HG02798 (cell line): ENCODE measurements around the gene PCGF3.
"Not testable (repeated sequence)": the region's sequence is repeated elsewhere in the genome, so short reads cannot be mapped to it uniquely, and the experiment has no call there.

Source experiments
- ATAC-seq: cut with Tn5 transposase; IDR thresholded peaks from one replicate; pipeline ENCODE4 v1.9.1; 2021; ENCODE audit warnings: mild to moderate bottlenecking; ENCODE audit not compliant: unreplicated experiment, poor library complexity

PCGF3 gene

DNA sequence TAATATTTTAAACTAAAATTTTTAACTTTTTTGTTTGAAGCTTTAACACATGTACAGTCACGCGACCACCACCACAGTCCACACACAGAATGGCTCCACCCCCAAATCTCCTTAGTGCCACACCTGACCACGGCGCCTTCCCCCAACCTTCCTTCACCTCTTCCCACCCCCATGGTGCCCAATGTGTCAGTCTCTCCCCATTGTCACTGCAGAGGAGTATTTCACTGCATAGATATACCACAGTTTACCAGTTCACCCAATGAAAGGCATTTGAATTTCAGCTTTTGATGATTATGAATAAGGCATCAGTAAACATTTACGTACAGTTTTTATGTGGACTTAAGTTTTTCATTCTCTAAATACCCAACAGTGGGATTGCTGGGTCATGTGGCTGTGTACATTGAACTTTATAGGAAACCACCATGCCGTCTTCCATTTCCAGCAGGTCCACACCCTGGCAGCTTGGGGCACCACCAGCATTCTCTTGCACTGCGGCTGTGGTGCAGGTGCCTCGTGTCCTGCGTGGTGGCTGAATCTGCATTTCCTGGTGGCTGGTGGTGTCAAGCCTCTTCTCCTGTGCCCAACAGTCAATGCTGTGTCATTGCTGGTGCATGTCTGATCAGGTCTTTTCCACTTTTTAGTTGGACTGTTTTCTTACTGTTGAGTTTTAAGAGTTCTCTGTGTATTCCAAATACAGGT lies 71.3 kb downstream of the PCGF3 start:
- no peak for ATAC-seq

DNA sequence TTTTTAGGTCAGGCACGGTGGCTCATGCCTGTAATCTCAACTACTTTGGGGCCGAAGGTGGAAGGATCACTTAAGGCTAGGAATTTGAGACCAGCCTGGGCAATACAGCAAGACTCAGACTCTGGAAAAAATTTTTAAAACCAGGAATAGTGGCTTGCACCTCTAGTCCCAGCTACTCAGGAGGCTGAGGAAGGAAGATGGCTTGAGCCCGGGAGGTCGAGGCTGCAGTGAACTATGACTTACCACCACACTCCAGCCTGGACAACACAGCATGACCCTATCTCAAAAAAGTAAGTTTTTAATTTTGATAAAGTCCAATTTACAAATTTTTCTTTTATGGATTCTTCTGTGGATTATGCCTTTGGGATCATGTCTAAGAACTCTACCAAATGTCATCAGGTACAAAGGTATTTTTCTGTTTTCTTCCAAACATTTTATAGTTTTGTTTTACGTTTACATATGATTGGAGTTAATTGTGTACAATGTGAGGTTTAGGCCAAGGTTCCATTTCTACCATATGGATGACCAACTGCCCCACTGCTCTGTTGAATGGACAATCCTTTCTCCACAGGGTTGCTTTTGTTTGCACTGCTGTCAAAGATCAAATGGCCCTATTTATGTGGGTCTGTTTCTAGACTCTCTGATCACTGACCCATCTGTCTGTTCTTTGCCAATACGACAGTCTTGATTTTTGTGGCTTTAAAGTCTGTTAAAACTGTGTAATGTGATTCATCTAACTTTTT lies 72.1 kb downstream of the PCGF3 start:
- ATAC-seq: no peak

- ATAC-seq: no peak
Measured at GRCh38 chr4:779555-779954, 73.9 kb downstream of the PCGF3 start.

GRCh38 chr4:780255-780654 lies 74.6 kb downstream of the PCGF3 start:
- ATAC-seq: not testable (repeated sequence)

GRCh38 chr4:780716-781492 lies 75.3 kb downstream of the PCGF3 start:
- ATAC-seq: no peak

DNA sequence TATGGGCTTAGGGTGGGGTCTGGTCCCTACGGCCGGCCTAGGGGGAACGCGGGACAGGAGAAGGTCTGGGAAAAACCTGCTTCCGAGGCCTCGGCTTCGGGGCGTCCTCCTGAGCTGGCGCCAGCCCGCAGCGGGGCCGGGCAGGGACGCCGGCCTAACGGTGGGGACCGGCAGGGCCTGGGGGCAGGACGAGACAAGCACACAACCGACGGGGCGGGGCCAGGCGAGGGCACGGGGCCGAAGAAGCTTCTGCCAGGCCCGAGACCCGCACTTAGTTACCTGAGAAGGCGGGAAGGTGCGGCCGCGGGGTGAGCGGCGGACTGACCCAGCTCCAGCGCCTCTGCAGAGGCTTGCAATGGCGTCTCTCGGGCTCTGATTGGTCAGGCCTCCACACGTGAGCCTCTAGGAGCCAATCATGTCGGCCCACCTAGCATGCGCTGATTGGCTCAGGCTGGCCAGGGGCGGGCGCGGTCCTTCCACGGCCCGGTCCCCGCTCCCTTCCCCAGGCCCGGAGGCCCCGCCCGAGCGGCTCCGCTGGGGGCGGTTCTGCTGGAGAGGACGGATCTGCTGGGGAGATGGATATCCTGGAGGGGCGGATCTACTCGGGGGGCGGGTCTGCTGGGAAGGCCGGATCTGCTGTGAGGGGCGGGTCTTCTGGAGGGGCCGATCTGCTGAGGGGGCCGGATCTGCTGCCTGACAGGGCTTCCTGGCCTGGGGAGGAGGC lies 76.0 kb downstream of the PCGF3 start:
- peak; percentile 96 for ATAC-seq

DNA sequence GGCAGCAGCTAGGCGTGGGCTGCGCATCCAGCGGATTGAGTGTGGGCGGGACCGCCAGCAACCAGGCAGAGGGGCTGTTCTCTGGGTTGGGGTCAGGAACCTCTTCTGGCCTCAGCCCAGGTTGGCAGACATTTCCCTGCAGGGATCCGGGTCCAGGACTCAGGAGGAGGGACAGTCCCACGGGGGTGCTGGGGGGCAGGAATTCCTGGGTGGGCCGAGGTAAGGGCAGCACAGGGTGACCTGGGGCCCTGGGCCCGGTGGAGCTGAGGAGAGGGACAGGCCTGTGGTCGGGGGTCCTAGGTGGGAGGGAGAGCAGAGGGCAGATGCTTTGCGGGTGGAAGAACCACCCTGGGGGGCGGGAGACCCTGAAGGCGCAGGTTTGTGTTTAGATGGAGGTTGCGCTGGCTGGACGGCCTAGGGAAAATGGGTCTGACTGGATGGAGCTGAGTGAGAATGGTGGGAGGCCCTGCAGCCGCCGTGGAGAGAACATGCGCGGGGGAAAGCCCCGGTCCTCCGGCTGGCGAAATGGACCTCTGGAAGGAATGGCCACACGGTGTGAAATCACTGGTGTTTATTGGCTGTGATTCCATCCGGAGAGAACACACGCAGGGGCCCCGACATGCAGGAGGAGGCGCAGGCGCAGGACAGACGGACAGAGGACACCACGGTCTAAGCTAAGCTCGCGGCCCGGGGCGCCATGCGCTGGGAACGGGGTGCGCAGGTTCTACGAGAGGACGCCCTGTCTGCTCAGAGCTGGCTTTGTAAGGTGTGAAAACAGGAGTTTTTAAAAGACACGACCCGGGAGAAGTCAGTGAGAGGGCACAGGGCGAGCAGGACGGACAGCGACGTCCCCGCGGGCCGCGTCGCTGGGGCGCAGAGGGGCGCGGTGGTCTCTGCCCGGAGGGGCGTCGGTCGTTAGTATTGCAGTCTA lies 79.0 kb downstream of the PCGF3 start:
- no peak for ATAC-seq

DNA sequence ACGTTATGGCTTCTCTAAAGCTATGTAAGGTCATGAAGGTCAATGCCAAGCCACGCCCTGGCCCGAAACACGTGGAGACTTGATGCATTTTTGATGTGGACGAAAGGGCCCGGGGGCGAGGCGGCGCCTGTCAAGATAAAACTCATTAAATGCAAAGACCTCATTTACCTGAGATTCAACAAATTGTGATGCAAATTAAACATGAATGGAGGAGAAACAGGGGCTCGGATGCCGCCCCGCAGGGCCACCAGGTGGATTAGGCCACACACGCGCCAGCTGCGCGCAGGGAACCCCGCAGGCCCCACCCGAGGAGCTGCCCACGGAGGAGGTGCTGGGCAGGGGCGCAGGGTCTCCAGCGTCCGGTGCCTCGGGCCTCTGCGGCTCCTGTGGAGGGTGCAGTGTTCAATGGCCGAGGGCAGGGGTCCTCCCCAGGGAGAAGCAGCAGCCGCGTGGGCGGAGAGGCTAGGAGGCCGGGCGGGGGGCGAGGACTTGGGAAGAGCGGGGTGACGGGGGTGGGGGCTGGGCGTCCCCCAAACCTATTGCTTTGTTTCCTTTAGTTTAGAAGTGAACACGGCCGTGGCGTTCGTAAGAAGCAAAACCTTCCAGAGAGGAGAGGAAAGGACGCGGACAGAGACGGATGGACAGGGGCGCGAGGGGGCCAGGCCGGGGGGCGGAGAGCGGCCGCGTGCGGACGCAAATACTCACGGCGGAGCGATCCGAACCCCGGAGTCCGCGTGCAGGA lies 79.9 kb downstream of the PCGF3 start:
- ATAC-seq: no peak

DNA sequence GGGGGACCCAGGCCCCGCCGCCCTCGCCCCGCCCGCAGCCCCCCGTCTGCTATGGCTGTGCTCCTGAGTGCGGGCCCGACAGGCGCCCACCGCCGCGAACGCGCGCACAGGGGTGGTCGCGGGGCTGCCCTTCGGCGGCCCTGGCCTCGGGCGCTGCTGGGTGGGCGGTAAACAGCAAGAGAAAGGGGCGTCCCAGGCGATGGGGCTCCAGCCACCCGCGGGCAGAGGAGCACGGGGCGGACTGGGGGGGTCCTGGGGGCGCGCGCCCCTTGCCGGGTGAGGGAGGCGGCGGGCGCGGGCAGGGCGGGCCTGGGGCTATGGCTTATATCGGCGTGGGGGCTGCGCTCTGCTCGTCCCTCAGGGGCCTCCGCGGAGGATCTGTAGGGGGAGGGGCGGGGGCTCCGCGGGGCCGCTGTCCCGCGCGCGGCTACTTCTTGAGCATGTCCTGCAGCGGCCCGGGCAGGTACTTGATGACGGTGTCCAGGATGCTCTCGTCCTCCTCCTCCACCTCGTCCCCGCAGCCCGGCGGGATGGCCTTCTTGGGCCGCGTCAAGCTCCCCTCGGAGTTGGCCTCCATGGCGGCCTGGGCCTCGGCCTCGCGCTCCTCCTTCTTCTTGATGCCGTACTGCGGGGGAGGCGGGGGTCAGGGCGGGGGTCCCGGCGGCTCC lies 80.6 kb downstream of the PCGF3 start:
- ATAC-seq: no peak

DNA sequence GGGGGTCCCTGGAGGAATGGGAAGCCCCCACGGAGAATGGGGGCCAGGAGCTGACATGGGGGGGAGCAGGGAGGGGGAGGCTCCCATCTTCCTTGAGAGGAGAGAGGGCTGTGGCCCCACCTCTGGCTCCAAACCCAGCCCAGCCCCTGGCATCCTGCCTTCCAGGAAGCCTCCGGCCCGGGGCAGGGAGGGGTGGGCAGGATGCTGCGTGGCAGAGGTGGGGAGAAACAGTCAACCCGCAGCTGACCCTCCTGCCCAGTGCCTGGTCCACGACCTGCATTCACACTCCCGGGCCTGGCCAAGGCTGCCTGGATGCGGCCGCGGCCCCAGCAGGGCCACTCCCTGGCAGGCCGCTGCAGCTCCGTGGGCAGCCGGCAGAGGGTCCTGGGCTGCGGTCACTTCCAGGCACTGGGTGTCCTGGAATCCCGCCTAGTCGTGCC lies 81.2 kb downstream of the PCGF3 start:
- no peak for ATAC-seq

DNA sequence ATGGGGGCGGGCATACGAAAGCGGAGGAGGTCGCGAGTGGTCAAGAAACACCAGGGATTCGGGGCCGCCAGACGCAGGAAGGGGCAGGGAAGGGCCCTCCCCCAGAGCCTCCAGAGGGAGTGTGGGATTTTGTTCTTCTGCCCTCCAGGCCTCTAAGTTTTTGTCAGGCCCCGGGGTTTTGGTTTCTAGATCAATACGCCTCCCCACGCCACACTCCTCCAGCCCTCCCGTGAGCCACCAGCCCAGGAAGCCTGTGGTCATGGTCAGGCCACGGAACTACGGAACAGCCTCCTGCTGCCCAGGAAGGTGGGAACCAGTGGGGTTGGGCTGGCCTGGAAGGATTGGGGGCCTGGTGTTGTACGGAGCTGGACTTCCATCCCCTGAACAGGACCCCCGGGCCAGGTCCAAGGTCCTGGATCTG lies 81.9 kb downstream of the PCGF3 start:
- ATAC-seq: no peak

- no peak for ATAC-seq
Measured at GRCh38 chr4:788006-788635, 82.5 kb downstream of the PCGF3 start.

DNA sequence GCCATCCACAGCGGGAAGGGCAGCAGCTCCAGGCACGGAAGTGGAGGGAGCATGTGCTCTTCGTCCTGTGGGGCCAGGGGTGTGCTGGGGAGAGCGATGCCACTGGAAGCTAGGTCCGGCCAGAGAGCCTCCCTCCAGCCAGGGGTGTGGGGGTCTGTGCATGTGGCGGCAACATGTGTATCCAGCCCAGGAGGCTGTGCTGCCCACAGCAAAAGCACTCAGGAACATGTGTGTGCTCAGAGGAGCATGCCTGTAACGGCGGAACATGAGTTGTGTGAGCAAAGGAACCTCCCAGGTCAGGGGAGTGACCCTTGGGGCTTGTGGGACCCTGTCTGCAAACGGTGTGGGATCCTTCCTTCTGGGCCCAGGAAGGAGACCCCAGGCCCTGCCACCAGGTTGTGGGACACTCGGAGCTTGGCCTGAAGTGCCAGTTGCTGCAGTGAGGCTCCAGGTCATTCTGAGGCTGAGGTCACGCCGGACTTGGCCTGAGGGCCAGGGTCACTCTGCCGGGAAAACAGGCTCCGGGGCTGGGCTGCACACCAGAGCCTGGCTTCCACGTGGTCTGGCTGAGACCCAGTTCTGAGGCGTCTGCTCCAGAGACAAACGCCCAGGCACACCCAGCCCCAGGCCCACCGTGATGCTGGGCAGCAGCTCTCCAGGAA lies 83.1 kb downstream of the PCGF3 start:
- no peak for ATAC-seq

- no peak for ATAC-seq
Measured at GRCh38 chr4:789571-790465, 84.2 kb downstream of the PCGF3 start.

DNA sequence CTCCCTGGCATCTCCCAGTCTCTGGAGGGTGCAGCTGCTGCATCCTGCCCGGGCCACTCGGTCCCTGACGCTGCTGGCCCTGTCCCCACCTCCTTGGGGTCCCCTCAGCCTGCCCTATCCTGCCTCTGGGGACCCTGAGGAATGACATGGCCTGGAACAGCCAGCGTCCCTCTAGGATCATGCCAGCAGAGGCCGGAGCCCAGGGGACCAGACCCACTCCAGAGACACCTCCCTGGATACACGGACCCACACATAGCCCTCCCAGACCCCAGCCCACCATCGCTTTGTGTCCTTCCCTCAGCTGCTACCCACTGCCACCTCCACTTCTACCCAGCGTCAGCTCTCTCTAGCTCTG lies 84.8 kb downstream of the PCGF3 start:
- ATAC-seq: no peak

DNA sequence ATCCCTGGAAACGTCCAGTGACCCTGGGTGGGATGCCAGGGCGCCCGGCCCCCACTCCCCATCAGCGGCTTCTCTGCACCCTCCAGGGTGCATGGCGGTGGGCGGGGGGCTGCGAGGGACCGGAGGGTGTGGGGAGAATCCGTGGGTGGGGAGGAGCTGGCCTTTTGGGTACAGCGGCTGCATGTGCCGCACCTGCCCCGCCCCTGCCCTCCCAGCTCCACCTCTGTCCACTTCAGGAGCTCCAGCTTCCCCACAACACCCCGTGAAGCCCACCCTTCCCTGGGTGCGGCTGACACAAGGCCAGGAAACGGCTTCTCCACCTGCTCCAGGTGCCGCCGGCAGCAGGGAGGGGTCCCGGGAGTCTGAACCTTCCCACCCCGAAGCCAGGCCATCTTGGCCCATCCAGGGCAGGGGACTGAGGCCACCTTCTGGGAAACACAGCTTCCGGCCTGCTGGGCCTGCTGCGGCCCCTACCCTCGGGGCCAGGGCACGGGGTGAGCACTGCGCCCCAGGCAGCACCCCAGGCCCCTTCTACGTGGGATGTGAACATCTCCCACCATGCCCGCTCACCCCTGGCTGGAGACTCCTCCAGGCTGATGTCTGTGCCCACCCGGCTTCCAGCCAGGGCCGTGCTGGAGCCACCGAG lies 85.7 kb downstream of the PCGF3 start:
- no peak for ATAC-seq
